Measurements from ENCODE around the gene LSM11.

Gene LSM11

GRCh38 chr5:157729858-157730257, 13.7 kb upstream of the LSM11 start:
- no peak for DNase-seq (ENCODE audit: low read depth)
- no peak overlapping the region for H3K4me3 ChIP-seq (replicated peaks; ENCODE audit: low read depth, low read length)
- no peak for TF ChIP-seq CTCF (IDR thresholded peaks at IDR 0.05; ENCODE audit: low read length, missing control alignments)

GRCh38 chr5:157730900-157731271, 12.6 kb upstream of the LSM11 start:
- no peak for DNase-seq (ENCODE audit: low read depth)
- TF ChIP-seq CTCF (IDR thresholded peaks at IDR 0.05; ENCODE audit: low read length, missing control alignments): no peak
- peak overlapping the region; percentile 84 for H3K4me3 ChIP-seq (replicated peaks; ENCODE audit: low read depth, low read length)

GRCh38 chr5:157731272-157732129, 12.0 kb upstream of the LSM11 start, which contains the start of gene THG1L:
Gene THG1L, plus strand, starts transcription at chr5:157731420. Its CDS starts 21 bp downstream, at chr5:157731441.
- H3K4me3 ChIP-seq (replicated peaks; ENCODE audit: low read depth, low read length): peak within 1 kb of the TSS; percentile 84
- TF ChIP-seq CTCF (IDR thresholded peaks at IDR 0.05; ENCODE audit: low read length, missing control alignments): no peak
- DNase-seq (ENCODE audit: low read depth): peak; percentile 98

- TF ChIP-seq CTCF (IDR thresholded peaks at IDR 0.05; ENCODE audit: low read length, missing control alignments): no peak
- H3K4me3 ChIP-seq (replicated peaks; ENCODE audit: low read depth, low read length): peak overlapping the region; percentile 84
- DNase-seq (ENCODE audit: low read depth): no peak
Measured at GRCh38 chr5:157732130-157732514, 11.4 kb upstream of the LSM11 start.

- no peak overlapping the region for H3K4me3 ChIP-seq (replicated peaks; ENCODE audit: low read depth, low read length)
- no peak for TF ChIP-seq CTCF (IDR thresholded peaks at IDR 0.05; ENCODE audit: low read length, missing control alignments)
- DNase-seq (ENCODE audit: low read depth): no peak
Measured at GRCh38 chr5:157732596-157733262, 10.8 kb upstream of the LSM11 start.

- no peak for DNase-seq (ENCODE audit: low read depth)
- no peak for TF ChIP-seq CTCF (IDR thresholded peaks at IDR 0.05; ENCODE audit: low read length, missing control alignments)
- H3K4me3 ChIP-seq (replicated peaks; ENCODE audit: low read depth, low read length): no peak overlapping the region
Measured at GRCh38 chr5:157734436-157734835, 9.1 kb upstream of the LSM11 start.

All from fibroblast of pulmonary artery (primary cell).